Naive thymus-derived CD4-positive, alpha-beta T cell (primary cell): ENCODE data around the gene RNF43. TPM values are rescaled to one million over a fixed set of nuclear protein-coding genes. Genes with fewer than 3 reads are reported as not detected.
A peak's percentile ranks its signal among the peaks of the same experiment; 100 is the strongest.

Experiments used
- ATAC-seq: fragments of 150-1000 bp; cut with Tn5 transposase; 2 replicates; pipeline ENCODE4 v1.10.0; 2021; ENCODE audit warnings: mild to moderate bottlenecking, moderate library complexity
- CTCF ChIA-PET: fragments of 350-600 bp; sonication (Branson Sonifier 250); formaldehyde crosslinking; loops from one replicate; lab custom pipeline; 2021; ENCODE audit warnings: antibody characterized with exemption; lab: Charles Lee
- POLR2A ChIA-PET: fragments of 350-600 bp; sonication (Branson Sonifier 250); formaldehyde crosslinking; loops from one replicate; lab custom pipeline; 2021; ENCODE audit warnings: antibody characterized with exemption, inconsistent platforms; lab: Charles Lee
- DNase-seq, 9 donors: peaks; one replicate each; pipeline versions ENCODE4 v3.0.0 to v3.0.0-alpha.2; 2020 to 2022; ENCODE audit warnings: mixed read lengths in 1 of 9
- H3K27ac ChIP-seq: one replicate; pipeline ENCODE4 v1.7.0; 2013; ENCODE audit warnings: mild to moderate bottlenecking, low read depth, low read length, moderate library complexity
- H3K27me3 ChIP-seq, 2 donors: one replicate each; pipeline ENCODE4 v1.7.0; 2013; ENCODE audit warnings: low read length in 2 of 2, mild to moderate bottlenecking in 2 of 2, moderate library complexity in 2 of 2; ENCODE audit not compliant: control insufficient read depth in 2 of 2, insufficient read depth in 2 of 2
- H3K36me3 ChIP-seq, 3 experiments: 1 replicate in 2 of 3; 2 replicates in 1 of 3; pipeline ENCODE4 v1.7.0; 2013; ENCODE audit warnings: low read length in 3 of 3, mild to moderate bottlenecking in 3 of 3, moderate library complexity in 1 of 3; ENCODE audit not compliant: insufficient read depth in 3 of 3, control insufficient read depth in 2 of 3
- H3K4me1 ChIP-seq, 2 donors: one replicate each; pipeline ENCODE4 v1.7.0; 2013; ENCODE audit warnings: low read length in 2 of 2, mild to moderate bottlenecking in 2 of 2, moderate library complexity in 1 of 2; ENCODE audit not compliant: control insufficient read depth in 2 of 2, insufficient read depth in 2 of 2
- H3K4me3 ChIP-seq: 2 replicates; pipeline ENCODE4 v1.7.0; 2013; ENCODE audit warnings: mild to moderate bottlenecking, low read length
- H3K9me3 ChIP-seq, 3 experiments: 1 replicate in 2 of 3; 2 replicates in 1 of 3; pipeline ENCODE4 v1.7.0; 2013; ENCODE audit warnings: low read length in 3 of 3; ENCODE audit not compliant: control insufficient read depth in 2 of 3
- H3K27ac Mint-ChIP-seq, 9 donors: one replicate each; pipeline ENCODE4 v1.8.0; 2020 to 2022; ENCODE audit warnings: mixed read lengths in 9 of 9, mild to moderate bottlenecking in 8 of 9, moderate library complexity in 5 of 9, inconsistent platforms in 2 of 9
- H3K27me3 Mint-ChIP-seq, 5 donors: one replicate each; pipeline ENCODE4 v1.8.0; 2021 to 2022; ENCODE audit warnings: mixed read lengths in 5 of 5, mild to moderate bottlenecking in 1 of 5
- H3K36me3 Mint-ChIP-seq, 5 donors: one replicate each; pipeline ENCODE4 v1.8.0; 2020 to 2022; ENCODE audit warnings: mixed read lengths in 5 of 5, mild to moderate bottlenecking in 3 of 5, inconsistent platforms in 1 of 5
- H3K4me1 Mint-ChIP-seq, 7 donors: one replicate each; pipeline ENCODE4 v1.8.0; 2020 to 2022; ENCODE audit warnings: mixed read lengths in 7 of 7, mild to moderate bottlenecking in 3 of 7, inconsistent platforms in 1 of 7
- H3K4me3 Mint-ChIP-seq, 10 donors: one replicate each; pipeline ENCODE4 v1.8.0; 2020 to 2022; ENCODE audit warnings: mild to moderate bottlenecking in 10 of 10, mixed read lengths in 10 of 10, moderate library complexity in 6 of 10, inconsistent platforms in 2 of 10
- H3K9me3 Mint-ChIP-seq, 11 donors: one replicate each; pipeline ENCODE4 v1.8.0; 2020 to 2022; ENCODE audit warnings: mixed read lengths in 11 of 11, mild to moderate bottlenecking in 4 of 11, inconsistent platforms in 1 of 11, moderate library complexity in 1 of 11
- intact Hi-C, 2 donors: fragments of 100-400 bp; cut with micrococcal nuclease; formaldehyde crosslinking; loops; one replicate each; pipeline ENCODE4 v1.15.1; 2023
- polyA plus RNA-seq, 2 donors: library from polyadenylated mRNA; unstranded; fragments of 300-500 nt; fragmentation: Illumina TruSeq; gene quantifications; one replicate each; pipeline ENCODE4 v1.2.3, GENCODE V29; 2021
- total RNA-seq, 6 experiments: library from RNA in 5 of 6; stranded (reverse) in 5 of 6; gene quantifications; 1 replicate in 5 of 6; 2 replicates in 1 of 6; pipeline ENCODE4 v1.2.3 and lab custom pipeline; 2021 to 2026

RNF43 gene
- total and polyA plus RNA-seq, 7 experiments from 2014 or later = 0.48 to 2.2 (median 1.3) TPM

DNA sequence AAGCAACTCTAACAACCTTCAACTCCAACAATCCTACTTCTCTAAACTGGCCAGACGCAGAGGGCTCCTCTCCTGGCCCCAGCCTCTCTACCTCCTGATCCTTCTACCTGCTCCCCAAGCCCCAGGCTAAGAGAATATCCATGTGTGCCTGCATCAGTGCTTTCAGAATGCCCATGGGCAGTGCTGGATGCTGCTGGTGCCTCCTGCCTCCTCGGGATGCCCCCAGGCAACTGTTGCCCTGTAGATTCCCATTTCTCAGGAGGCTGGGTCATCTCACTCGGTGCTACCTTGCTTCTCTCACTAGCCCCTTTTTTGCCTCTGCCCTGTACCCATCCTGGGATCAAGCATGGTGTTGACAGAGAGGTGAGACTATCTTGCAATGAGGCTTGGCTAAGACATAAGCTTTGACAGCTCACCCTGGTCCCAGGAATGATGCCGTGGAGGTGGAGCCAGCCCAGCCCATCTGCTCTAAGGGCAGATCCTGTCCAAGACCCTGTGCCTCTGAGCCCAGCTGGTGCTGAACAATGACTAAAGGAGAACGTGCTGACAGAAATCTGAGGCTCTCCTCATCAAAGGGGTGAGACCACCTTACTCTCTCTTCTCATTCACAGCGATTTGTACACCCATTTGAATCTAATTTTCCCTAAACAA, 45.9 kb downstream of the RNF43 start:
- H3K4me1 ChIP-seq = peaks cover 0 to 13% of the 10 kb centered on the region in 2 donors
- no peaks in the 10 kb centered on the region for H3K9me3 ChIP-seq
- POLR2A ChIA-PET = no interaction called here
- no peak overlapping the region for H3K4me3 ChIP-seq
- Mint-ChIP-seq H3K27ac (peak overlapping the region in 1 of 9 donors; percentile 23), H3K36me3 (peaks cover 0 to 28% (median 5%) of the 10 kb centered on the region in 5 donors), H3K4me1 (peaks cover 1 to 18% (median 6%) of the 10 kb centered on the region in 7 donors), H3K9me3 (peaks cover 0 to 1% (median 0%) of the 10 kb centered on the region in 11 donors), H3K27me3 (no peaks in the 10 kb centered on the region), H3K4me3 (no peak overlapping the region)
- no peaks in the 10 kb centered on the region for H3K27me3 ChIP-seq
- H3K27ac ChIP-seq = no peak overlapping the region
- peaks cover 0 to 6% (median 0%) of the 10 kb centered on the region in 3 experiments for H3K36me3 ChIP-seq
- ATAC-seq = no peak
- CTCF ChIA-PET = no interaction called here
- intact Hi-C loops = no loop called here
- no peak for DNase-seq

DNA sequence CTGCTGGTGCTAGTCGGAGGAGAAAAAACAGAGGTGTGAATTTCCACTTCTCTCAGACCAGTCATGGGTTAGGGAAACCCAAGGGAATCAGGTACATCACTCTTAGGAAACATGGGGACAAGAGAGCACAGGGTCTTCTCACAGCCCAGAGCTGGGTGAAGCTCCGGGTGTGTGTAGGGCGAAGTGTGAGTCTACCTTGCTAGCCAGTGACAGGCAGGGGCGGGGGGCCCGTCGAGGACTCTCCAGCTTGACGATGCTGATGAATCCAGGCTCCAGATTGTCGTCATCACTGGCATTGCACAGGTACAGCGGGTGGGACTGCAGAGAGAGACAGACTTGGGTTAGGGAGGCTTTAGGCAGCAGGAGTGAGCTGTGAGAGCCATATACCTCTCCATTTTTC, 46.6 kb downstream of the RNF43 start:
- no peaks in the 10 kb centered on the region for H3K27me3 Mint-ChIP-seq
- intact Hi-C loops = no loop called here
- ChIA-PET POLR2A (no interaction called here), CTCF (no interaction called here)
- no peaks in the 10 kb centered on the region for H3K27me3 ChIP-seq
- H3K4me3 ChIP-seq = no peak overlapping the region
- H3K36me3 Mint-ChIP-seq = peaks cover 0 to 28% (median 5%) of the 10 kb centered on the region in 5 donors
- H3K9me3 ChIP-seq = no peaks in the 10 kb centered on the region
- peaks cover 4 to 21% (median 13%) of the 10 kb centered on the region in 7 donors for H3K4me1 Mint-ChIP-seq
- no peak for DNase-seq
- peaks cover 0 to 1% (median 0%) of the 10 kb centered on the region in 11 donors for H3K9me3 Mint-ChIP-seq
- H3K4me1 ChIP-seq = peaks cover 0 to 13% of the 10 kb centered on the region in 2 donors
- no peak overlapping the region for H3K27ac ChIP-seq
- peak overlapping the region in 1 of 10 donors; percentile 47 for H3K4me3 Mint-ChIP-seq
- no peak overlapping the region for H3K27ac Mint-ChIP-seq
- H3K36me3 ChIP-seq = peaks cover 0 to 6% (median 0%) of the 10 kb centered on the region in 3 experiments
- ATAC-seq = no peak

GRCh38 chr17:58370309-58370708, 47.0 kb downstream of the RNF43 start:
- H3K27ac Mint-ChIP-seq = no peak overlapping the region
- H3K4me1 Mint-ChIP-seq = peaks cover 4 to 24% (median 13%) of the 10 kb centered on the region in 7 donors
- no peaks in the 10 kb centered on the region for H3K27me3 Mint-ChIP-seq
- no peaks in the 10 kb centered on the region for H3K27me3 ChIP-seq
- H3K36me3 Mint-ChIP-seq = peaks cover 0 to 28% (median 5%) of the 10 kb centered on the region in 5 donors
- no peaks in the 10 kb centered on the region for H3K9me3 ChIP-seq
- ATAC-seq (no peak), DNase-seq (no peak)
- intact Hi-C loops = no loop called here
- peaks cover 0 to 13% of the 10 kb centered on the region in 2 donors for H3K4me1 ChIP-seq
- H3K4me3 Mint-ChIP-seq = peak overlapping the region in 1 of 10 donors; percentile 47
- CTCF ChIA-PET = no interaction called here
- H3K36me3 ChIP-seq = peaks cover 0 to 6% (median 0%) of the 10 kb centered on the region in 3 experiments
- no peak overlapping the region for H3K27ac ChIP-seq
- peaks cover 0 to 1% (median 0%) of the 10 kb centered on the region in 11 donors for H3K9me3 Mint-ChIP-seq
- H3K4me3 ChIP-seq = no peak overlapping the region
- POLR2A ChIA-PET = interaction anchor here (1.2 kb wide), 1 partner anchor 19 kb away, joined by 5 read pairs; the partner anchor contains the start of gene SUPT4H1

DNA sequence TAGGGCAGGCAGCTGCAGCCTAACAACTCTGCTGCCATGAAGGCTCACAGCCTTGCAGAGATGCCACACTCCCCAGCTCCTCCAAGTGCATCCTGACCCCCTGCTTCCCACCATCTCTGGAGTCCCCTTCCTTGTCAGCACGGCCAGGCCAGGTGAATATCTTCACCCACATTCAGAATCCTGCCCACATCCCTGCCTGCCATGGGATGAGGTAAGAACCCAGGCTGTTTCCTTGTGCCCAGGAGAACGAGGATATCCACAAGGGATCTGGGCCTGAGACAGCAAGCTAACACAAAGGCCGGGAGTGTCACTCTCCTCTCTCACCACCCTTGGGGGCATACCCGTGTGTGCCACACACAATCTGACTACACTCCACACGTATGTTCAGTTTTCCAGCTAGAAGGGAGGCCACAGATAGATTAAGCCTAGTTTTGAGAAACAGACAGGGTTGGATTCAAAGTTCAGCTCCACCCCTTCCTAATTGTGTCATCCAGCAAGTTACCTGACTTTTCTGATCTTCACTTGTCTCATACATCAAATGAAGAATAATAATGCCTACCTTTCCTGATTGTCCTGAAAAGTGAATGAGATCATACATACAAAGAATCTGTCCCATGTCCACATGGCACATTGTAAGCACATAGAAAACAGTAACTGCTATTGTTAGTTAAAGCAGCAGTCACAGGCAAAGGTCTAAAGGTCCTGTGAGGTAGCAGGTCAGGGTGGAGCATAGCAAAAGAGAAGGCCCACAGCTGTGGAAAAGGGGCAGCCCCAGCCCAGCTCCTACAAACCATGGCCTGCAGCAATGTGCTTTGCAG, 47.9 kb downstream of the RNF43 start:
- ATAC-seq (no peak), DNase-seq (no peak)
- intact Hi-C loops = loop anchor here in 1 of 2 donors (5.0 kb wide), 1 partner anchor 48 kb away; the partner anchor contains the start of gene RNF43
- Histone ChIP-seq H3K27ac (no peak overlapping the region), H3K9me3 (no peaks in the 10 kb centered on the region), H3K4me3 (no peak overlapping the region), H3K36me3 (peaks cover 0 to 6% (median 0%) of the 10 kb centered on the region in 3 experiments), H3K4me1 (peaks cover 0 to 13% of the 10 kb centered on the region in 2 donors), H3K27me3 (no peaks in the 10 kb centered on the region)
- Mint-ChIP-seq H3K36me3 (peaks cover 0 to 23% (median 4%) of the 10 kb centered on the region in 5 donors), H3K4me1 (peaks cover 4 to 26% (median 15%) of the 10 kb centered on the region in 7 donors), H3K27ac (peak overlapping the region in 2 of 9 donors; percentile 2 to 18), H3K4me3 (peak overlapping the region in 1 of 10 donors; percentile 6), H3K27me3 (no peaks in the 10 kb centered on the region), H3K9me3 (no peaks in the 10 kb centered on the region)
- POLR2A ChIA-PET = interaction anchor here (1.0 to 1.2 kb wide), 2 partner anchors 18 to 39 kb away, joined by 4 to 5 read pairs; partner anchors contain the start of gene SUPT4H1
- CTCF ChIA-PET = interaction anchor here (0.8 kb wide), 1 partner anchor 1682 kb away, joined by 3 read pairs; no protein-coding TSS in a partner anchor

DNA sequence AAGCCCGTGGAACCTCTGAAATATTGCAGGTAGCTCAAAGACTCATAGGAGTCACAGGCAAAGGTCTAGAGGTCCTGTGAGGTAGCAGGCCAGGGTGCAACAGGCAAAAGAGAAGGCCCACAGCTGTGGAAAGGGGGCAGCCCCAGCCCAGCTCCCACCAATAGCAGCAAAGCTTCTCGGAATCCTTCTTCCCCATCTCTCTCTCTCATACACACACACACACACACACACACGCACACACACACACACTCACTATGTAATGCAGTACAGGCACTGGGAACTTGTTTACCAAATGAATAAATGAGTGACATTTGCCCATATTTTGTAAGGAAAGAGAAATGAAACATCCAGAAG, 48.5 kb downstream of the RNF43 start:
- no peak overlapping the region for H3K4me3 Mint-ChIP-seq
- H3K36me3 ChIP-seq = peaks cover 0 to 6% (median 0%) of the 10 kb centered on the region in 3 experiments
- peaks cover 0 to 13% of the 10 kb centered on the region in 2 donors for H3K4me1 ChIP-seq
- H3K4me3 ChIP-seq = no peak overlapping the region
- ATAC-seq = no peak
- H3K36me3 Mint-ChIP-seq = peaks cover 0 to 23% (median 4%) of the 10 kb centered on the region in 5 donors
- ChIA-PET CTCF (interaction anchor here (0.8 kb wide), 1 partner anchor 1681 kb away, joined by 3 read pairs; no protein-coding TSS in a partner anchor), POLR2A (interaction anchor here (1.0 to 1.2 kb wide), 2 partner anchors 17 to 39 kb away, joined by 4 to 5 read pairs; partner anchors contain the start of gene SUPT4H1)
- no peaks in the 10 kb centered on the region for H3K27me3 ChIP-seq
- H3K9me3 ChIP-seq = no peaks in the 10 kb centered on the region
- DNase-seq = no peak
- peak overlapping the region in 1 of 9 donors; percentile 2 for H3K27ac Mint-ChIP-seq
- intact Hi-C loops = loop anchor here in 1 of 2 donors (5.0 kb wide), 1 partner anchor 48 kb away; the partner anchor contains the start of gene RNF43
- H3K27ac ChIP-seq = no peak overlapping the region
- peaks cover 4 to 26% (median 15%) of the 10 kb centered on the region in 7 donors for H3K4me1 Mint-ChIP-seq
- no peaks in the 10 kb centered on the region for H3K9me3 Mint-ChIP-seq
- no peaks in the 10 kb centered on the region for H3K27me3 Mint-ChIP-seq
